Measurements from ENCODE around the gene GDPGP1. TPM values are rescaled to one million over a fixed set of nuclear protein-coding genes. Genes with fewer than 3 reads are reported as not detected.

Gene GDPGP1
- total RNA-seq, 4 donors from 2014 or later = 4.7 to 8.4 (median 5.5) TPM

DNA sequence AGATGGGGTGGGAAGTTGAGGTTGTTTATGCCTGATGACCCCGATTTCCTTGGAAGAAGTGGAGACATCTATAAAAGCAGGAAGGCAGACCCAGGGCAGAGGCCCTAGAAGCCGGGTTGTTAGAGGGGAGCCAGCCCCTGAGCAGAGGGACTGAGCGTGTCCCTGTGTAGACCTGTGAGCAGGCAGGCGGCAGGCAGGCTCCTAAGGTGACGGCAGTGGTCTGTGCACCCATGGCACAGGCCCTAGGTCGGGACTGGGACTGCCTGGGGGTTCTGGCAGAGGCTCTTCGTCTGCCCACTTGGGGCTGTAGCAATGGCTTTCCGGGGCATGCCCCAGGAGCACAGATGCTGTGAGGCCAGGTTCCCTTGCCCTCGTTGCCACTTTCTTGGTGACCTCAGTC is 23.0 kb upstream of the GDPGP1 start:
- WGBS, 2 donors = 48 to 51% methylated on average over 2 to 4 of the region's 9 CpGs
- peak overlapping the region; percentile 93 to 96 (median 94) for H3K27ac ChIP-seq
- H3K36me3 ChIP-seq = peaks cover 0 to 57% (median 12%) of the 10 kb centered on the region in 3 donors
- DNase-seq = no peak
- H3K27me3 ChIP-seq = no peaks in the 10 kb centered on the region
- intact Hi-C loops (cut with DNase I) = no loop called here
- TF ChIP-seq, protein P1, sequence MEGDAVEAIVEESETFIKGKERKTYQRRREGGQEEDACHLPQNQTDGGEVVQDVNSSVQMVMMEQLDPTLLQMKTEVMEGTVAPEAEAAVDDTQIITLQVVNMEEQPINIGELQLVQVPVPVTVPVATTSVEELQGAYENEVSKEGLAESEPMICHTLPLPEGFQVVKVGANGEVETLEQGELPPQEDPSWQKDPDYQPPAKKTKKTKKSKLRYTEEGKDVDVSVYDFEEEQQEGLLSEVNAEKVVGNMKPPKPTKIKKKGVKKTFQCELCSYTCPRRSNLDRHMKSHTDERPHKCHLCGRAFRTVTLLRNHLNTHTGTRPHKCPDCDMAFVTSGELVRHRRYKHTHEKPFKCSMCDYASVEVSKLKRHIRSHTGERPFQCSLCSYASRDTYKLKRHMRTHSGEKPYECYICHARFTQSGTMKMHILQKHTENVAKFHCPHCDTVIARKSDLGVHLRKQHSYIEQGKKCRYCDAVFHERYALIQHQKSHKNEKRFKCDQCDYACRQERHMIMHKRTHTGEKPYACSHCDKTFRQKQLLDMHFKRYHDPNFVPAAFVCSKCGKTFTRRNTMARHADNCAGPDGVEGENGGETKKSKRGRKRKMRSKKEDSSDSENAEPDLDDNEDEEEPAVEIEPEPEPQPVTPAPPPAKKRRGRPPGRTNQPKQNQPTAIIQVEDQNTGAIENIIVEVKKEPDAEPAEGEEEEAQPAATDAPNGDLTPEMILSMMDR (IDR thresholded peaks at IDR 0.05) = no peak
- no peak for TF ChIP-seq POLR2A (IDR thresholded peaks at IDR 0.05)
- H3K4me3 ChIP-seq = peak overlapping the region in 1 of 4 donors; percentile 42
- peaks cover 49 to 100% (median 57%) of the 10 kb centered on the region in 3 donors for H3K4me1 ChIP-seq
- no peaks in the 10 kb centered on the region for H3K9me3 ChIP-seq

GRCh38 chr15:90211440-90212143 is 22.4 kb upstream of the GDPGP1 start:
- Histone ChIP-seq H3K27ac (peak overlapping the region; percentile 93 to 96 (median 94)), H3K4me1 (peaks cover 46 to 100% (median 51%) of the 10 kb centered on the region in 3 donors), H3K27me3 (no peaks in the 10 kb centered on the region), H3K36me3 (peaks cover 0 to 57% (median 10%) of the 10 kb centered on the region in 3 donors), H3K4me3 (peak overlapping the region in 2 of 4 donors; percentile 34 to 42), H3K9me3 (no peaks in the 10 kb centered on the region)
- DNase-seq = no peak
- no peak for TF ChIP-seq POLR2A (IDR thresholded peaks at IDR 0.05)
- TF ChIP-seq, protein P1 (IDR thresholded peaks at IDR 0.05) = no peak
- intact Hi-C loops (cut with DNase I) = loop anchor here (2.0 kb wide), 1 partner anchor 47 kb away; no protein-coding TSS in a partner anchor
- 0 to 34% methylated on average over 3 to 7 of the region's 13 CpGs for WGBS, 2 donors

- DNase-seq = no peak
These were observed 21.5 kb upstream of the GDPGP1 start for GRCh38 chr15:90212221-90213098.

GRCh38 chr15:90213122-90213817 is 20.7 kb upstream of the GDPGP1 start:
- TF ChIP-seq, protein P1 (IDR thresholded peaks at IDR 0.05) = no peak
- TF ChIP-seq POLR2A (IDR thresholded peaks at IDR 0.05) = no peak
- 44% methylated on average over 9 to 11 of the region's 12 CpGs for WGBS, 2 donors
- DNase-seq = no peak
- Histone ChIP-seq H3K27me3 (no peaks in the 10 kb centered on the region), H3K4me1 (peaks cover 50 to 100% (median 54%) of the 10 kb centered on the region in 3 donors), H3K9me3 (no peaks in the 10 kb centered on the region), H3K4me3 (no peak overlapping the region), H3K27ac (peak overlapping the region; percentile 93 to 96 (median 94)), H3K36me3 (peaks cover 2 to 57% (median 13%) of the 10 kb centered on the region in 3 donors)
- intact Hi-C loops (cut with DNase I) = loop anchor here (2.0 kb wide), 1 partner anchor 48 kb away; no protein-coding TSS in a partner anchor

More at GRCh38 chr15:90212221-90213098, 21.5 kb upstream of the GDPGP1 start:
- WGBS, 2 donors = 23 to 52% methylated on average over 9 to 25 of the region's 35 CpGs
- peaks cover 46 to 100% (median 49%) of the 10 kb centered on the region in 3 donors for H3K4me1 ChIP-seq
- H3K4me3 ChIP-seq = peak overlapping the region in 3 of 4 donors; percentile 19 to 42 (median 34)
- H3K36me3 ChIP-seq = peaks cover 0 to 57% (median 9%) of the 10 kb centered on the region in 3 donors
- H3K9me3 ChIP-seq = no peaks in the 10 kb centered on the region
- peak in 1 of 4 donors; percentile 20 for TF ChIP-seq POLR2A (IDR thresholded peaks at IDR 0.05)
- TF ChIP-seq, protein P1 (IDR thresholded peaks at IDR 0.05) = no peak
- H3K27ac ChIP-seq = peak overlapping the region; percentile 93 to 96 (median 94)
- intact Hi-C loops (cut with DNase I) = loop anchor here (2.0 kb wide), 1 partner anchor 48 kb away; no protein-coding TSS in a partner anchor
- no peaks in the 10 kb centered on the region for H3K27me3 ChIP-seq
